Upper lobe of left lung (tissue), 6 donors: ENCODE results near the gene MED25. TPM values are rescaled to one million over a fixed set of nuclear protein-coding genes. Genes with fewer than 3 reads are reported as not detected.

Experiments used
- ATAC-seq, 2 donors: fragments of 200-7000 bp; cut with Tn5 transposase; one replicate each; pipeline ENCODE4 v1.9.1; 2022; ENCODE audit warnings: mild to moderate bottlenecking in 2 of 2, moderate library complexity in 2 of 2; ENCODE audit not compliant: low FRiP score in 2 of 2
- DNase-seq, 2 donors: peaks; one replicate each; pipeline ENCODE4 v3.0.0-alpha.2; 2019 to 2020
- H3K27ac ChIP-seq, 4 donors: fragments of 200-600 bp; sonication (generic); one replicate each; pipeline ENCODE4 v1.5.1; 2016 to 2019
- H3K27me3 ChIP-seq, 4 donors: fragments of 200-600 bp; sonication (generic); one replicate each; pipeline ENCODE4 v1.5.1; 2017 to 2019
- H3K36me3 ChIP-seq, 4 donors: fragments of 200-600 bp; sonication (generic); one replicate each; pipeline ENCODE4 v1.5.1; 2016 to 2019
- H3K4me1 ChIP-seq, 4 donors: fragments of 200-600 bp; sonication (generic); one replicate each; pipeline ENCODE4 v1.5.1; 2018 to 2019
- H3K4me3 ChIP-seq, 4 donors: fragments of 200-600 bp; sonication (generic); one replicate each; pipeline ENCODE4 v1.5.1; 2017 to 2019; ENCODE audit warnings: mild to moderate bottlenecking in 2 of 4, moderate library complexity in 1 of 4
- H3K9me3 ChIP-seq, 4 donors: fragments of 200-600 bp; sonication (generic); one replicate each; pipeline ENCODE4 v1.5.1; 2018 to 2019
- EP300 ChIP-seq, 4 donors: sonication (generic); formaldehyde crosslinking; IDR thresholded peaks; one replicate each; pipeline ENCODE4 v1.5.1; 2017; ENCODE audit warnings: antibody characterized with exemption in 4 of 4, control low read depth in 2 of 4
- POLR2A ChIP-seq, 4 donors: fragments of 450-650 bp; IDR thresholded peaks; one replicate each; pipeline ENCODE4 v1.5.1; 2016 to 2017; ENCODE audit warnings: antibody characterized with exemption in 4 of 4, mild to moderate bottlenecking in 2 of 4
- POLR2AphosphoS5 ChIP-seq, 2 donors: sonication (generic); formaldehyde crosslinking; IDR thresholded peaks; one replicate each; pipeline ENCODE4 v1.5.1; 2017; ENCODE audit warnings: antibody characterized with exemption in 2 of 2
- WGBS, 2 donors: methylation state at CpG; one replicate each; pipeline ENCODE4 v1.1.5; 2017 to 2018; 5-methylcytosine and 5-hydroxymethylcytosine counted together
- total RNA-seq, 6 donors: library from RNA; depleted of rRNA in 4 of 6; stranded (reverse); fragments of >200 nt in 4 of 6; gene quantifications; one replicate each; pipeline versions ENCODE4 v1.1.0 to v1.2.1, GENCODE V29; 2016 to 2021
- TF ChIP-seq, protein P1 (sequence below), 6 experiments: fragments of 450-650 bp in 4 of 6; fragments of 200-600 bp in 2 of 6; sonication (generic) in 2 of 6; IDR thresholded peaks; one replicate each; pipeline ENCODE4 v1.5.1; 2016 to 2019; ENCODE audit warnings: antibody characterized with exemption in 6 of 6
- donor health status: DM: no; HTN: no; CAD: no; lungs with moderate emphysema.
- donor health status: DM: no; HTN: yes; CAD: no; lungs with severe emphysema.

Gene MED25
- total RNA-seq, 6 donors from 2014 or later, result 41.7 to 110 (median 61.2) TPM

DNA sequence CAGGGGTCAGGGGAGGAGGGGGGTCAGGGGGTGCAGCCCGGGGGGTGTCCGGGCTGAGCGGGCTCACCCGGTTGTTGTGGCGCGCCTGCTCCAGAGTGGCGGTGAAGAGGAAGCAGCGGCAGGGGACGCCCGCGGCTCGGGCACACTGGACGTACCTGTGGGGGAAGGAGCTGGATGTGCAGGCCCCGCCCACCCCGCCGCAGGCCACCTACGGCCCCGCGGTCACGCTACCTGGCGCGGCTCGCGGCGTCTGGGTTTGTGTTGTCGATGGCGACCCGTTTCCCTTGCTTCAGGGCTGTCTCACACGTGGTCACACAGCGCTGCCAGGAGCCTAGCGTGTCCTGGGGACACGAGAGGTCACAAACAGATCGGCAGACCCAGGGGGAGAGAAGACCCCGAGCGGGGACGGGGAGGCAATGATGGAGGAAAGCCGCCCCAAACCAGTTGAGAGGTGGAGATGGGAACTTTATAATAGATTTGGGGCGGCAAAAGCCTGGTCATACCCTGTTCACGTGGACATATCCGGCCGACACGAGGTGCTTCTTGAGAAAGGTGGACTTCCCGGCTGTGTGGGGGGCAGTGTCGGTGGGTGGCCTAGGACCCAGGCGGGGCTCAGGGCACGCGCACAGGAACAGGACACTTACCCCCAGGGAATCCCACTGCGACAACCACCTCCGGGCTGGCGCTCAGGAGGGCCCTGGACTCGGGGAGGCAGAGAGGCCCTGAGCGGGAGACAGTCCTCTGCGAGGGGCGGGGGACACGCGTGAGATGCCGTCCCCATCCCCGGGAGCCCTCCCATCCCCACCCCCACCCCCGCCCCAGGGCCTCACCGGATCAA is 43.7 kb downstream of the MED25 start:
- TF ChIP-seq POLR2A (IDR thresholded peaks at IDR 0.05) (no peak), POLR2AphosphoS5 (IDR thresholded peaks at IDR 0.05) (no peak), EP300 (IDR thresholded peaks at IDR 0.05) (no peak)
- TF ChIP-seq, protein P1, sequence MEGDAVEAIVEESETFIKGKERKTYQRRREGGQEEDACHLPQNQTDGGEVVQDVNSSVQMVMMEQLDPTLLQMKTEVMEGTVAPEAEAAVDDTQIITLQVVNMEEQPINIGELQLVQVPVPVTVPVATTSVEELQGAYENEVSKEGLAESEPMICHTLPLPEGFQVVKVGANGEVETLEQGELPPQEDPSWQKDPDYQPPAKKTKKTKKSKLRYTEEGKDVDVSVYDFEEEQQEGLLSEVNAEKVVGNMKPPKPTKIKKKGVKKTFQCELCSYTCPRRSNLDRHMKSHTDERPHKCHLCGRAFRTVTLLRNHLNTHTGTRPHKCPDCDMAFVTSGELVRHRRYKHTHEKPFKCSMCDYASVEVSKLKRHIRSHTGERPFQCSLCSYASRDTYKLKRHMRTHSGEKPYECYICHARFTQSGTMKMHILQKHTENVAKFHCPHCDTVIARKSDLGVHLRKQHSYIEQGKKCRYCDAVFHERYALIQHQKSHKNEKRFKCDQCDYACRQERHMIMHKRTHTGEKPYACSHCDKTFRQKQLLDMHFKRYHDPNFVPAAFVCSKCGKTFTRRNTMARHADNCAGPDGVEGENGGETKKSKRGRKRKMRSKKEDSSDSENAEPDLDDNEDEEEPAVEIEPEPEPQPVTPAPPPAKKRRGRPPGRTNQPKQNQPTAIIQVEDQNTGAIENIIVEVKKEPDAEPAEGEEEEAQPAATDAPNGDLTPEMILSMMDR (IDR thresholded peaks at IDR 0.05), result no peak
- no peaks in the 10 kb centered on the region for H3K9me3 ChIP-seq
- 84 to 89% methylated on average over 41 to 50 of the region's 60 CpGs for WGBS, 2 donors
- H3K27me3 ChIP-seq, result no peaks in the 10 kb centered on the region
- H3K36me3 ChIP-seq, result peaks cover 12 to 82% (median 69%) of the 10 kb centered on the region in 4 donors
- no peak overlapping the region for H3K4me3 ChIP-seq
- no peak for ATAC-seq
- peak overlapping the region in 2 of 4 donors; percentile 54 to 63 for H3K27ac ChIP-seq
- DNase-seq, result peak in 1 of 2 donors; percentile 88
- H3K4me1 ChIP-seq, result peaks cover 17 to 26% (median 25%) of the 10 kb centered on the region in 4 donors

DNA sequence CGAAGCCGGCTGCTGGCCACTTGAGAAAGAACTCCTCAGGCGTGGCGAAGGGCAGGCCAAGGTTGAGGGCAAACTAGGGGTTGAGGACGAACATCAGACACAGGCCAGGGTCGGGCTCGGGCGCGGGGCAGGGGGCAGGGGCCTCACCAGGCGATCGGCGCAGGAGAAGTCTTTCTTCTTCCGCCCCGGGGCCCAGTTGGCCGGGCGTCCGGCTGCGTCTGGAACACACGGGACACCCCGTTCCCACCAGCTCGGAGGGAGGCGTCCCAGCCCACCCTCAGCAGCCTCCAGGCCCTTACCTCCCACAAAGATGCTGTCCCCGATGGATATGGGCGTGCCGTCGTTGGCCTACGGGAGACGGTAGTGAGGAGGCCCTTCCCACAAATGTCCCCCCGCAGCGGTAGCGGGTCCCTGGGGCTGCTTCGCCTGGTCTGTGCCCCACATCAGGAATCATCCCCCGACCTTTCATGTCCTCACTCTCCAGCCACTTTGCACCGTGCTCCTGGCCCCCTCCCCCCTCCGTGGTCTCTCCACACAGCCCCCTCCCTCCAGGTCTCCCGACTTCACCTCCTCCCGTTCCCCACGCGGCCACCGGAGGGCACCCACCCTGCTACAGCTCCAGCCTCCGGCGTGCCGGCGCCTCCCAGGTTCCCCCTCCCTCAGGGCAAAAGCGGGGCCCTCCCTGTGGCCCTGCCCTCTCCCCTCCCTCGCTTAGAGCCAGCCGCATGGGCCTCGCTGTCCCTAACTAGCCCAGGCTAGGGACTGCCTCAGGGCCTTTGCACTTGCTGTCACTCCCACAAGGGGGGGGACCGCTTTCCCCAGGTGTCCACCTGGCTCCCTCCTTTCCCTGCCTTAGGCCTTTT is 44.5 kb downstream of the MED25 start:
- Histone ChIP-seq H3K4me3 (no peak overlapping the region), H3K27me3 (no peaks in the 10 kb centered on the region), H3K9me3 (no peaks in the 10 kb centered on the region), H3K36me3 (peaks cover 9 to 74% (median 60%) of the 10 kb centered on the region in 4 donors), H3K27ac (no peak overlapping the region), H3K4me1 (peaks cover 18 to 27% (median 26%) of the 10 kb centered on the region in 4 donors)
- DNase-seq (peak in 1 of 2 donors; percentile 87), ATAC-seq (no peak)
- TF ChIP-seq EP300 (IDR thresholded peaks at IDR 0.05), result no peak
- TF ChIP-seq, protein P1 (IDR thresholded peaks at IDR 0.05), result peak in 1 of 6 experiments; percentile 4
- 81 to 86% methylated on average over 25 to 43 of the region's 49 CpGs for WGBS, 2 donors

DNA sequence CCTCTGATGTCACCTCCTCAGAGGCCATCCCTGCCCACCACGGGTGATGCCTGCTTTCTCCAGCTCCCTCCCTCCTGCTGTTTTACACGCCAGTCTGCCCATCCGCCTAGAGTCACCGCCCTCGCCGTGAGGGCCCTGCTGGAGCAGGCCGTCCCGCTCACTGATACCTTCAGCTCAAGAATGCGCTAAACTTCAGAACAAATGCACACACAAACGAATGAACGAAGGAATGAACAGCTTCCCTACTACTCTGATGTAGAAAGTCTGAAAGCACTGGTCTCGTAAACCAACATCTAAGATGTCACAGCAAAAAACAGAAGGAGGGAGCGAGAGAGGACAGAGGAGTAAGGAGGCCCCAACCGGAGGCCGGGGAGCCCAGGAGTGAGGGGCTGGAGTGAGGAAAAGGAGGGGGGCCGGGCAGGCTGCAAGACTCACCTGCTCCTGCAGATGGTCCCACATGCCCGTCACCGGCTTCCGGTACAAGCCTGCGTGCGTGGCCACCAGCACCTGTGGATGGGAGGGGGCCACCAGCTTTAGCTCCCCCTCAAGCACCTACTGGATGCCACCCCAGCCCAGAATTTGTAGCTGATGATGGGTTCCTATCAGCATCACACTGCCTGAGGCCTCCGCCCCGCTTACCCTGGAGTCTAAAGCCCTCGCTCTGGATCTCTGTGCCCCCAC is 45.3 kb downstream of the MED25 start:
- 91 to 92% methylated on average over 24 of the region's 24 CpGs for WGBS, 2 donors

DNA sequence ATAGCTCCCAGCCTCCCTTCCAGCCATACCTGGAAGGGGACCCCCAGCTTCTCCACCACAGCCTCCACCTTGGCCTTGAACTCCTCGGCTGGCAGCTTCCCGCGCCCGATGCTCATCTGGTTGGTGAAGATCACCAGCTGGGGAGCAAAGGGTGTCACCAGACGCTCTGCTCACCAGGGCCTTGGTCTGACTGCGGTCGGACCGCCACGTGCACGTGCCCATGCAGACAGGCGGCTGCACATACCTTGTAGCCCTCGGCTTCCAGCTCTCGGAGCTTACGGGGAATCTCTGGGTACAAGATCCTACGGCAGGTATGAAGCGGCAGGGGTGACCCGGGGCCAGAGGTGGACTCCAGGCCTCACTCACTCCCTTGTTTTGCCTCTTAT is 45.8 kb downstream of the MED25 start:
- Histone ChIP-seq H3K4me1 (peaks cover 28 to 40% (median 39%) of the 10 kb centered on the region in 4 donors), H3K9me3 (no peaks in the 10 kb centered on the region), H3K27ac (no peak overlapping the region), H3K36me3 (peaks cover 7 to 60% (median 48%) of the 10 kb centered on the region in 4 donors), H3K27me3 (no peaks in the 10 kb centered on the region), H3K4me3 (no peak overlapping the region)
- TF ChIP-seq POLR2A (IDR thresholded peaks at IDR 0.05) (no peak), EP300 (IDR thresholded peaks at IDR 0.05) (no peak), POLR2AphosphoS5 (IDR thresholded peaks at IDR 0.05) (no peak)
- TF ChIP-seq, protein P1 (IDR thresholded peaks at IDR 0.05), result no peak
- ATAC-seq, result no peak
- 91 to 95% methylated on average over 17 of the region's 17 CpGs for WGBS, 2 donors
- DNase-seq, result peak in 1 of 2 donors; percentile 70

More for the DNA sequence above, 45.3 kb downstream of the MED25 start:
- Histone ChIP-seq H3K36me3 (peaks cover 7 to 66% (median 53%) of the 10 kb centered on the region in 4 donors), H3K4me3 (no peak overlapping the region), H3K27ac (no peak overlapping the region), H3K9me3 (no peaks in the 10 kb centered on the region), H3K27me3 (no peaks in the 10 kb centered on the region), H3K4me1 (peaks cover 22 to 35% (median 34%) of the 10 kb centered on the region in 4 donors)
- TF ChIP-seq EP300 (IDR thresholded peaks at IDR 0.05), result no peak
- no peak for TF ChIP-seq POLR2AphosphoS5 (IDR thresholded peaks at IDR 0.05)
- no peak for TF ChIP-seq POLR2A (IDR thresholded peaks at IDR 0.05)
- TF ChIP-seq, protein P1 (IDR thresholded peaks at IDR 0.05), result no peak
- DNase-seq (peak in 1 of 2 donors; percentile 62), ATAC-seq (no peak)
